ENCODE measurements around the gene TXNL1. TPM values are rescaled to one million over a fixed set of nuclear protein-coding genes. Genes with fewer than 3 reads are reported as not detected.

The TXNL1 gene
- total RNA-seq: 10 to 100 TPM; 45.8 to 59.1 TPM

DNA sequence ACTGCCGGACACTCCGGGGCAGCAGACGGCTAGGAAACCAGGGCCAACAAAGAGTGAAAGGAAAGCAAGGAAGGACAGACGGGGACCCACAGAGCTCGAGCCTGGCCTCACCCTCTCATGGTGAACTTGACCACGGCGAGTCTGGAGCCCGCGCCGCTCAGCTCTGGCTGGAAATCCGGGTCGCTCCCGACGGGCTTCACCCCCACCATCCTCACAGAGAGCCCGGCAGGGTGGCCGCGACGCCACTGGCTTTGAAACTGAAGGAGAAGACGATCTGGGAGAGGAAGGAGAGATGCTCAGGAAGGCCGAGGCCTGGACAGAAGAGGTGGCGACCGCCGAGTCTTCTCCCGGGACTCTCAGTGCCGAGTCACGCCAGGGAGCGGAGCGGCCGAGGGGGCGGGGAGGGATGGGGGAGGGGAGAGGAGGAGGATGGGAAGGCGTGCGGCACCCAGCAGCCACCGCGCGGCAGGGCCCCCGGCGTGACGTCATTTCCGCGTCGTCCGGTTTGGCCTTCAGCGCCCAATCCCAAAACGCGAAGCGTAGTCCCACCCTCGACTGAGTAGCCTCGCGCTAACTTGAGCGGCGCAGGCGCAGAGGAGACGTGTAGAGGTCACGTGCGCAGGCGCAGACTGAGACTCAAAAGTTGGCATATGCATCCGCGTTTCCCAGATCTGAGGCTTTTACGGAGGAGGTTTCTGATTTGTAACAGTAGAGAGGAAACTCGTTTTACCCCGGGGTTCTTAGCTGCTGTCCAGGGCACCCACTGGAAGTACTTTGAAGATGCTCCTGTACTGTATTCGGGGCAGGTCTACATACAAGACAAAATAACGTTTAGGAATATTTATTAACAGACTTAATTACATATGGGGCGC lies at the start of gene TXNL1:
Gene TXNL1 (minus strand): TSS at position 361 of the 872 bp plus-strand sequence. CDS start 152 bp downstream, at position 209.
- H3K9me3 ChIP-seq: no peaks in the 10 kb centered on the region
- DNase-seq (ENCODE audit: low spot score): peak; percentile 99
- H3K27ac ChIP-seq: peak within 1 kb of the TSS; percentile 94 to 99
- H3K36me3 ChIP-seq: no peaks in the 10 kb centered on the region
- H3K4me3 ChIP-seq: peak within 1 kb of the TSS; percentile 70 to 95
- no peaks in the 10 kb centered on the region for H3K27me3 ChIP-seq
- H3K4me1 ChIP-seq: peaks cover 0 to 38% of the 10 kb centered on the region in 2 donors
- TF ChIP-seq, protein P1, sequence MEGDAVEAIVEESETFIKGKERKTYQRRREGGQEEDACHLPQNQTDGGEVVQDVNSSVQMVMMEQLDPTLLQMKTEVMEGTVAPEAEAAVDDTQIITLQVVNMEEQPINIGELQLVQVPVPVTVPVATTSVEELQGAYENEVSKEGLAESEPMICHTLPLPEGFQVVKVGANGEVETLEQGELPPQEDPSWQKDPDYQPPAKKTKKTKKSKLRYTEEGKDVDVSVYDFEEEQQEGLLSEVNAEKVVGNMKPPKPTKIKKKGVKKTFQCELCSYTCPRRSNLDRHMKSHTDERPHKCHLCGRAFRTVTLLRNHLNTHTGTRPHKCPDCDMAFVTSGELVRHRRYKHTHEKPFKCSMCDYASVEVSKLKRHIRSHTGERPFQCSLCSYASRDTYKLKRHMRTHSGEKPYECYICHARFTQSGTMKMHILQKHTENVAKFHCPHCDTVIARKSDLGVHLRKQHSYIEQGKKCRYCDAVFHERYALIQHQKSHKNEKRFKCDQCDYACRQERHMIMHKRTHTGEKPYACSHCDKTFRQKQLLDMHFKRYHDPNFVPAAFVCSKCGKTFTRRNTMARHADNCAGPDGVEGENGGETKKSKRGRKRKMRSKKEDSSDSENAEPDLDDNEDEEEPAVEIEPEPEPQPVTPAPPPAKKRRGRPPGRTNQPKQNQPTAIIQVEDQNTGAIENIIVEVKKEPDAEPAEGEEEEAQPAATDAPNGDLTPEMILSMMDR (IDR thresholded peaks at IDR 0.05): no peak

DNA sequence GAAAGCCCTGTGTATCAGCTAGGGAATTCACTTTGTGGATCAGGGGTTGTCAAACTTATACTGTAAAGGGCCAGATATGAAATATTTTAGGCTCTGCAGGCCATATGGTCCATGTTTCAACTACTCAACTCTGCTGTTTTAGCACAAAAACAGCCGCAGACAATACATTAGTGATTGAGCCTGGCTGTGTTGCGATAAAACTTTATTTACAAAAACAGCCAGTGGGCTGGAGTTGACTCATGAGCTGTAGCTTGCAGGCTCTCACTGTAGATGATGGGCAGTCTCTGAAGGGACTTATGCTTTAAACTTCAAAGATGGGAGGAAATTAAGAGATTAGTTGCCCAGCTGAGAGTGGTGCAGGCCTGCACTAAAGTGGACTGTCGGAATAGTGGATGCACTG lies 45.9 kb upstream of the TXNL1 start:
- Histone ChIP-seq H3K9me3 (no peaks in the 10 kb centered on the region), H3K36me3 (peaks cover 31% of the 10 kb centered on the region), H3K4me3 (no peak overlapping the region), H3K27ac (no peak overlapping the region), H3K27me3 (no peaks in the 10 kb centered on the region), H3K4me1 (no peaks in the 10 kb centered on the region)
- TF ChIP-seq, protein P1 (IDR thresholded peaks at IDR 0.05): no peak
- DNase-seq (ENCODE audit: low spot score): no peak

DNA sequence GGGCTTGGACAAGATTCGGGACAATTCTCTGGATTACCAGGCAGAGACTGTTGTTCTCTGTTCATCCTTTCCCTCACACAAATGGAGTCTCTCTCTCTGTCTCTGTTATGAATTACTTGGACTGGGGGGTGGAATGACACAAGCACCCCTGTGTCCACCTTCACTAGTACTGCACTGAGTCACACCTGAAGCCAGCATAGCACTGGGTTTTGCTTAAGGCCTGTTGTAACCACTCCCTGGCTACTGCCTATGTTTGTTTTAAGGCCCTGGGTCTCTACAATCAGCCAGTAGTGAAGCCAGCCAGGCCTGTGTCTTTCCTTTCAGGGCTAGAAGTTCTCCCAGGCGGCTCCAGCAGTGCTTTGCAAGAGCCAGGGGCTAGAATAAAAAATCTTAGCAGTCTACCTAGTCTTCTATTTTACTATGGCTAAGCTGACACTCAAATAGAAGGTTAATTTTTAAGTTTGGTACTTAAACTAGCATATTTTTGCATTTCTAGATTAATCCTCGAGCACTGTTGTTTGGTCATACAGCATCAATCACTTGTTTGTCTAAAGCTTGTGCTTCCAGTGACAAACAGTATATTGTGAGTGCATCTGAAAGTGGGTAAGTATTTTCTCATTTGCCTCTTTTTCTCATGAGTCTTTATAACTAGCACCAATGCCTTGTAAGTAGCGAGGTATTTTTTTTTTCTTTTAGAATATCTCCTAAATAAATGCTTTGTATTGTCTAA lies 40.6 kb upstream of the TXNL1 start:
- no peak overlapping the region for H3K4me3 ChIP-seq
- H3K36me3 ChIP-seq: peaks cover 8% of the 10 kb centered on the region
- no peaks in the 10 kb centered on the region for H3K27me3 ChIP-seq
- H3K4me1 ChIP-seq: no peaks in the 10 kb centered on the region
- no peak overlapping the region for H3K27ac ChIP-seq
- no peaks in the 10 kb centered on the region for H3K9me3 ChIP-seq
- DNase-seq (ENCODE audit: low spot score): no peak
- TF ChIP-seq, protein P1 (IDR thresholded peaks at IDR 0.05): no peak

DNA sequence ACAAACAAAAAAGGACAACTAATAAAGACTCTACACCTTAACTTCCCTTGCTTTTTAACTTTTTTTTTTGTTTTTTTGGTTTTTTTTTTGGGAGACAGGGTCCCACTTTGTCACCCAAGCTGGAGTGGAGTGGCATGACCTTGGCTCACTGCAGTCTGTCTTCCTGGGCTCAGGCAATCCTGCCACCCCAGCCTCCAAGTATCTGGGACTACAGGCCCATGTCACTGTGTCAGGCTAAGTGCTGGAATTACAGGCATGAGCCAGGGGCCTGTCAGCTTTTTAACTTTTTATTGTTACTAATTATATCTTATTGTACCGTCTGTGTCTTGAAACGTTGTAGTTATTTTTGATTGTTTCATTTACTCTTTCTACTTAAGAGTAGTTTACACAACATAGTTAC lies 38.2 kb upstream of the TXNL1 start:
- H3K27ac ChIP-seq: peak overlapping the region in 1 of 2 donors; percentile 41
- no peaks in the 10 kb centered on the region for H3K27me3 ChIP-seq
- TF ChIP-seq, protein P1 (IDR thresholded peaks at IDR 0.05): no peak
- no peak for DNase-seq (ENCODE audit: low spot score)
- H3K36me3 ChIP-seq: no peaks in the 10 kb centered on the region
- no peak overlapping the region for H3K4me3 ChIP-seq
- no peaks in the 10 kb centered on the region for H3K9me3 ChIP-seq
- no peaks in the 10 kb centered on the region for H3K4me1 ChIP-seq

DNA sequence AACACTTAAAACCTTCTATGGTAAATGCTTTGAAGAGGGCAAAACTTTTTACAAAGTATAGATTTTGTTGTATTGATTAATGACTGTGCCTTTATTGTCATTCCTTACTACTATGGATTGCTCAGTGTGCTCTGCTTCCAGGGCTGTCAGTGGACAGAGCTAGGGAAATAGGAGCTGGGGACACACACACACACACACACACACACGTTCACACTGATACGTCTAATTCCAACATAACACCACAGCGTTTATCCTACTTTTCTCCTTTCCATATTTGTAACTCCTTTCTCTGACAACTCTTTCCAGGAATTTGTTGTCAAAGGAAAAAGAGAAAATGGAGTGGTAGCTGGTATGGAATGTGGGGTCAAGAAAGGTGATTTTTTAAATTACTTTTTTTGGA lies 34.6 kb upstream of the TXNL1 start:
- Histone ChIP-seq H3K4me3 (no peak overlapping the region), H3K27ac (no peak overlapping the region), H3K27me3 (no peaks in the 10 kb centered on the region), H3K36me3 (no peaks in the 10 kb centered on the region), H3K4me1 (peaks cover 0 to 4% of the 10 kb centered on the region in 2 donors), H3K9me3 (no peaks in the 10 kb centered on the region)
- TF ChIP-seq, protein P1 (IDR thresholded peaks at IDR 0.05): no peak
- no peak for DNase-seq (ENCODE audit: low spot score)

Data from right atrium auricular region (tissue), 2 donors.